ENCODE data around the gene GTPBP2.
"Not testable (repeated sequence)": the region's sequence is repeated elsewhere in the genome, so short reads cannot be mapped to it uniquely, and the experiment has no call there.

The GTPBP2 gene

GRCh38 chr6:43635387-43636307 lies 6.6 kb upstream of the GTPBP2 start, which contains the start of gene MAD2L1BP:
TSS of gene MAD2L1BP (plus strand) at chr6:43635840. CDS start at chr6:43635876, 36 bp downstream.
- TF ChIP-seq ZFX (IDR thresholded peaks at IDR 0.05) (peak; percentile 42; the same call in 1 of the 2 replicates), CTCF (conservative IDR thresholded peaks at IDR 0.05) (no peak)
- peak within 1 kb of the TSS; percentile 83 for H3K27ac ChIP-seq

GRCh38 chr6:43634702-43635303 lies 5.7 kb upstream of the GTPBP2 start:
- H3K27ac ChIP-seq, result peak overlapping the region; percentile 83
- TF ChIP-seq CTCF (conservative IDR thresholded peaks at IDR 0.05) (no peak), ZFX (IDR thresholded peaks at IDR 0.05) (no peak)

GRCh38 chr6:43633002-43633401 lies 3.9 kb upstream of the GTPBP2 start:
- H3K27ac ChIP-seq, result not testable (repeated sequence)

GRCh38 chr6:43630980-43631619 lies 2.0 kb upstream of the GTPBP2 start:
- peak overlapping the region; percentile 83 for H3K27ac ChIP-seq
- TF ChIP-seq CTCF (conservative IDR thresholded peaks at IDR 0.05), result no peak
- no peak for TF ChIP-seq ZFX (IDR thresholded peaks at IDR 0.05)

- TF ChIP-seq ZFX (IDR thresholded peaks at IDR 0.05) (no peak), CTCF (conservative IDR thresholded peaks at IDR 0.05) (no peak)
- peak overlapping the region; percentile 83 for H3K27ac ChIP-seq
Observed at GRCh38 chr6:43629505-43630300, 639 bp upstream of the GTPBP2 start.

GRCh38 chr6:43628393-43629103 lies 516 bp downstream of the GTPBP2 start:
- H3K27ac ChIP-seq, result peak overlapping the region; percentile 83
- no peak for TF ChIP-seq ZFX (IDR thresholded peaks at IDR 0.05)
- TF ChIP-seq CTCF (conservative IDR thresholded peaks at IDR 0.05), result no peak

Measured in C4-2B (cell line).